ENCODE data around the gene SARM1. TPM values are rescaled to one million over a fixed set of nuclear protein-coding genes. Genes with fewer than 3 reads are reported as not detected.

Gene SARM1
- total and polyA plus RNA-seq, 2 of the 13 experiments (the other 11 are each of a cell fraction or from before 2014, with no cell fraction given): 0.73 to 0.86 TPM

GRCh38 chr17:28368306-28368831, 3.1 kb upstream of the SARM1 start (continued):
- TF ChIP-seq ZNF646 (CRISPR knock-in tag; IDR thresholded peaks at IDR 0.05) (no peak), KLF6 (CRISPR knock-in tag; IDR thresholded peaks at IDR 0.05) (no peak), ZNF781 (CRISPR knock-in tag; IDR thresholded peaks at IDR 0.05; ENCODE audit: borderline replicate concordance, not compliant biosample characterization) (peak; percentile 45), ZNF607 (CRISPR knock-in tag; IDR thresholded peaks at IDR 0.05; ENCODE audit: borderline replicate concordance) (peak; percentile 63; the same call in 1 of the 2 replicates), ZIK1 (CRISPR knock-in tag; IDR thresholded peaks at IDR 0.05; ENCODE audit: borderline replicate concordance, low read depth) (no peak), ZNF496 (CRISPR knock-in tag; IDR thresholded peaks at IDR 0.05; ENCODE audit: insufficient replicate concordance) (no peak), ZBTB39 (CRISPR knock-in tag; IDR thresholded peaks at IDR 0.05) (no peak), KAT8 (CRISPR knock-in tag; IDR thresholded peaks at IDR 0.05) (peak; percentile 47; the same call in 1 of the 2 replicates), ZNF34 (CRISPR knock-in tag; IDR thresholded peaks at IDR 0.05; ENCODE audit: borderline replicate concordance) (no peak), ZNF574 (CRISPR knock-in tag; IDR thresholded peaks at IDR 0.05) (peak; percentile 88), FOSL1 (CRISPR knock-in tag; IDR thresholded peaks at IDR 0.05; ENCODE audit: borderline replicate concordance) (no peak), CEBPG (CRISPR knock-in tag; IDR thresholded peaks at IDR 0.05) (peak; percentile 59), ATF4 (CRISPR knock-in tag; IDR thresholded peaks at IDR 0.05) (0 out of 4 replicates have a peak, but pooled peaks of 1 of the 2 experiments have one; percentile 45), ZNF30 (CRISPR knock-in tag; IDR thresholded peaks at IDR 0.05) (no peak), MAFF (IDR thresholded peaks at IDR 0.05; ENCODE audit: low read depth, low read length) (no peak)
